Endothelial cell (in vitro differentiated cells): ENCODE results near the gene AKAP11. TPM values are rescaled to one million over a fixed set of nuclear protein-coding genes. Genes with fewer than 3 reads are reported as not detected.

Experiments
- DNase-seq: peaks from one replicate; pipeline ENCODE4 v3.0.0; 2021; ENCODE audit warnings: low spot score
- H3K27ac Mint-ChIP-seq: one replicate; pipeline ENCODE4 v1.8.0; 2021; ENCODE audit warnings: mixed read lengths, inconsistent platforms; ENCODE audit not compliant: unreplicated experiment
- H3K27me3 Mint-ChIP-seq: one replicate; pipeline ENCODE4 v1.8.0; 2021; ENCODE audit warnings: mild to moderate bottlenecking, moderate library complexity, mixed read lengths, inconsistent platforms; ENCODE audit not compliant: unreplicated experiment
- H3K36me3 Mint-ChIP-seq: one replicate; pipeline ENCODE4 v1.8.0; 2021; ENCODE audit warnings: mild to moderate bottlenecking, low read depth, mixed read lengths, inconsistent platforms; ENCODE audit not compliant: unreplicated experiment
- H3K4me1 Mint-ChIP-seq: one replicate; pipeline ENCODE4 v1.8.0; 2021; ENCODE audit warnings: mild to moderate bottlenecking, mixed read lengths, inconsistent platforms; ENCODE audit not compliant: unreplicated experiment
- H3K4me3 Mint-ChIP-seq: one replicate; pipeline ENCODE4 v1.8.0; 2021; ENCODE audit warnings: mild to moderate bottlenecking, mixed read lengths, inconsistent platforms; ENCODE audit not compliant: unreplicated experiment
- H3K9me3 Mint-ChIP-seq: one replicate; pipeline ENCODE4 v1.8.0; 2021; ENCODE audit warnings: mixed read lengths, inconsistent platforms; ENCODE audit not compliant: unreplicated experiment
- CTCF ChIP-seq: fragments of 200-600 bp; sonication (generic); IDR thresholded peaks from one replicate; pipeline ENCODE4 v1.5.0; 2021; ENCODE audit warnings: antibody characterized with exemption; ENCODE audit not compliant: unreplicated experiment
- total RNA-seq: library from RNA; stranded (reverse); fragmentation: NEBNext Ultra II Directional; extraction: Animal tissue kit (Norgen Biotek cat#: 25700); gene quantifications from one replicate; pipeline ENCODE4 v1.2.1, GENCODE V29; 2021; ENCODE audit not compliant: unreplicated experiment

AKAP11 gene
- total RNA-seq, 1 donor from 2014 or later = 22.7 TPM

GRCh38 chr13:42229287-42229686 is 42.7 kb upstream of the AKAP11 start:
- TF ChIP-seq CTCF = no peak
- H3K27ac Mint-ChIP-seq = no peak overlapping the region
- no peak overlapping the region for H3K4me3 Mint-ChIP-seq
- no peak for DNase-seq
- H3K36me3 Mint-ChIP-seq = peaks cover 24% of the 10 kb centered on the region
- H3K27me3 Mint-ChIP-seq = peaks cover 5% of the 10 kb centered on the region
- no peaks in the 10 kb centered on the region for H3K4me1 Mint-ChIP-seq
- H3K9me3 Mint-ChIP-seq = no peaks in the 10 kb centered on the region

- H3K9me3 Mint-ChIP-seq = no peaks in the 10 kb centered on the region
- H3K4me1 Mint-ChIP-seq = no peaks in the 10 kb centered on the region
- peaks cover 8% of the 10 kb centered on the region for H3K36me3 Mint-ChIP-seq
- H3K4me3 Mint-ChIP-seq = no peak overlapping the region
- no peak for DNase-seq
- H3K27ac Mint-ChIP-seq = no peak overlapping the region
- no peak for TF ChIP-seq CTCF
- peaks cover 3% of the 10 kb centered on the region for H3K27me3 Mint-ChIP-seq
These were observed 39.3 kb upstream of the AKAP11 start for GRCh38 chr13:42232671-42233070.

GRCh38 chr13:42233726-42234125 is 38.2 kb upstream of the AKAP11 start:
- Mint-ChIP-seq H3K27ac (no peak overlapping the region), H3K27me3 (peaks cover 3% of the 10 kb centered on the region), H3K9me3 (no peaks in the 10 kb centered on the region), H3K36me3 (peaks cover 8% of the 10 kb centered on the region), H3K4me1 (no peaks in the 10 kb centered on the region), H3K4me3 (no peak overlapping the region)
- no peak for TF ChIP-seq CTCF
- no peak for DNase-seq

GRCh38 chr13:42239161-42239560 is 32.8 kb upstream of the AKAP11 start:
- Mint-ChIP-seq H3K27me3 (peaks cover 2% of the 10 kb centered on the region), H3K4me1 (no peaks in the 10 kb centered on the region), H3K9me3 (no peaks in the 10 kb centered on the region), H3K4me3 (no peak overlapping the region), H3K27ac (no peak overlapping the region), H3K36me3 (peaks cover 9% of the 10 kb centered on the region)
- DNase-seq = no peak
- TF ChIP-seq CTCF = no peak

GRCh38 chr13:42239644-42240043 is 32.3 kb upstream of the AKAP11 start:
- Mint-ChIP-seq H3K4me3 (no peak overlapping the region), H3K27me3 (peaks cover 2% of the 10 kb centered on the region), H3K36me3 (peaks cover 9% of the 10 kb centered on the region), H3K4me1 (no peaks in the 10 kb centered on the region), H3K9me3 (no peaks in the 10 kb centered on the region), H3K27ac (no peak overlapping the region)
- TF ChIP-seq CTCF = no peak
- DNase-seq = no peak
